ENCODE measurements around the gene CPNE4. TPM values are rescaled to one million over a fixed set of nuclear protein-coding genes. Genes with fewer than 3 reads are reported as not detected.

Gene CPNE4
- total and polyA plus RNA-seq, 2 donors (not counting 3 experiments of a cell fraction or from before 2014, with no cell fraction given), result not detected

DNA sequence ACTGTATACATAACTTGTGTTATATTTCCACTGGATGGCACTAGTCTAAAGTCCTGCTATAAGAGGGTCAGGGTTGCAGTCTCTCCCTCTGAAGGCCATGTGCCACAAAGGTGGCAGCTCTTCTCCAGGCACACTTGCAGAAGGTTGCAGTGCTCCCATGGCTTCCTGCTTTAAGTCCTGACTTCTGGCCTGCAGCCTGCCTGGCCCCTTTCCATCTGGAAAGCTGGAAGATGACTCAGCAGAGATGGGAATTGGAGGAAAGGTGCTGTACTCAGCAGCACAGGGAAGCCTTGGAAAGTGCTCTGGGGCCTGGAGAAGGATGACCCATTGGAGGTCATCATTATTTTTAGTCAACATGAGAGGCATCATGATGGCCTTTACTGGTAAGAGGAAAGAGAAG is 491.1 kb downstream of the CPNE4 start:
- no peak overlapping the region for H3K9ac ChIP-seq (replicated peaks; ENCODE audit: extremely low read depth, insufficient read depth, low read length)
- intact Hi-C loops (cut with micrococcal nuclease), result no loop called here
- DNase-seq (ENCODE audit: low read depth, low spot score) (peak; percentile 82), FAIRE-seq (peak; percentile 67)
- no peak overlapping the region for H3K27ac ChIP-seq (ENCODE audit: insufficient read depth, low read depth, low read length)
- H3K9me1 ChIP-seq (replicated peaks; ENCODE audit: control insufficient read depth, extremely low read depth, insufficient read depth, low read length), result no peaks in the 10 kb centered on the region
- no peak overlapping the region for H3K4me3 ChIP-seq (replicated peaks in 1 of 3; ENCODE audit: insufficient read depth in 1 of 3, low read depth in 1 of 3, low read length in 3 of 3)
- CTCF ChIA-PET, result interaction anchor here (1.0 to 1.7 kb wide), 6 partner anchors 13 to 511 kb away, joined by 3 to 5 read pairs (median 3); no protein-coding TSS in a partner anchor
- H4K20me1 ChIP-seq (replicated peaks; ENCODE audit: control insufficient read depth, extremely low read depth, insufficient read depth, low read length), result no peaks in the 10 kb centered on the region
- no TSS peak for BruUV-seq (replicated peaks)
- POLR2A ChIA-PET, result no interaction called here
- TF ChIP-seq MYC (IDR thresholded peaks at IDR 0.05; ENCODE audit: low read depth, low read length), result no peak
- TF ChIP-seq POLR2A (IDR thresholded peaks at IDR 0.05; ENCODE audit: low read depth, low read length), result no peak
- no peak for TF ChIP-seq MAX (IDR thresholded peaks at IDR 0.05; ENCODE audit: insufficient read depth, insufficient read length)
- TF ChIP-seq FOS (IDR thresholded peaks at IDR 0.05; ENCODE audit: borderline replicate concordance, insufficient read depth, low read length), result peak; percentile 20
- no peaks in the 10 kb centered on the region for H3K79me2 ChIP-seq (ENCODE audit: control insufficient read depth, insufficient read depth, low read length)
- H3K9me3 ChIP-seq (replicated peaks; ENCODE audit: control insufficient read depth, insufficient read depth, low read length), result no peaks in the 10 kb centered on the region
- H2AFZ ChIP-seq (ENCODE audit: low read depth, low read length), result no peak overlapping the region
- H3K4me1 ChIP-seq (ENCODE audit: control insufficient read depth, extremely low read depth, insufficient read depth, low read length), result peaks cover 5% of the 10 kb centered on the region
- peaks cover 0 to 3% of the 10 kb centered on the region in 2 experiments for H3K27me3 ChIP-seq (ENCODE audit: control insufficient read depth in 2 of 2, insufficient read depth in 2 of 2, low read length in 2 of 2)
- no peak overlapping the region for H3K4me2 ChIP-seq (ENCODE audit: insufficient read depth, low read length)
- no peaks in the 10 kb centered on the region for H3K36me3 ChIP-seq (ENCODE audit: control insufficient read depth in 2 of 2, extremely low read depth in 1 of 2, insufficient read depth in 2 of 2, low read length in 2 of 2)
- dilution Hi-C loops (cut with MboI; ENCODE audit: extremely low pct_ligation_motif_present, low sequenced_read_pairs), result no loop called here

- Histone ChIP-seq H3K27me3 (ENCODE audit: control insufficient read depth in 2 of 2, insufficient read depth in 2 of 2, low read length in 2 of 2) (peaks cover 0 to 2% of the 10 kb centered on the region in 2 experiments), H3K27ac (ENCODE audit: insufficient read depth, low read depth, low read length) (no peak overlapping the region), H3K4me1 (ENCODE audit: control insufficient read depth, extremely low read depth, insufficient read depth, low read length) (peaks cover 5% of the 10 kb centered on the region), H4K20me1 (replicated peaks; ENCODE audit: control insufficient read depth, extremely low read depth, insufficient read depth, low read length) (no peaks in the 10 kb centered on the region), H3K9me1 (replicated peaks; ENCODE audit: control insufficient read depth, extremely low read depth, insufficient read depth, low read length) (no peaks in the 10 kb centered on the region), H3K79me2 (ENCODE audit: control insufficient read depth, insufficient read depth, low read length) (no peaks in the 10 kb centered on the region), H3K36me3 (ENCODE audit: control insufficient read depth in 2 of 2, extremely low read depth in 1 of 2, insufficient read depth in 2 of 2, low read length in 2 of 2) (no peaks in the 10 kb centered on the region), H3K9ac (replicated peaks; ENCODE audit: extremely low read depth, insufficient read depth, low read length) (no peak overlapping the region), H3K4me2 (ENCODE audit: insufficient read depth, low read length) (no peak overlapping the region), H3K9me3 (replicated peaks; ENCODE audit: control insufficient read depth, insufficient read depth, low read length) (no peaks in the 10 kb centered on the region), H2AFZ (ENCODE audit: low read depth, low read length) (no peak overlapping the region), H3K4me3 (replicated peaks in 1 of 3; ENCODE audit: insufficient read depth in 1 of 3, low read depth in 1 of 3, low read length in 3 of 3) (no peak overlapping the region)
- no TSS peak for BruUV-seq (replicated peaks)
- ChIA-PET CTCF (no interaction called here), POLR2A (no interaction called here)
- no peak for DNase-seq (ENCODE audit: low read depth, low spot score)
- no peak for TF ChIP-seq POLR2A (IDR thresholded peaks at IDR 0.05; ENCODE audit: low read depth, low read length)
- TF ChIP-seq FOS (IDR thresholded peaks at IDR 0.05; ENCODE audit: borderline replicate concordance, insufficient read depth, low read length), result no peak
- no peak for TF ChIP-seq MAX (IDR thresholded peaks at IDR 0.05; ENCODE audit: insufficient read depth, insufficient read length)
- TF ChIP-seq CTCF (IDR thresholded peaks at IDR 0.05; ENCODE audit: extremely low read depth in 1 of 2, insufficient read depth in 1 of 2, low read depth in 1 of 2, low read length in 2 of 2), result no peak
- TF ChIP-seq EZH2 (IDR thresholded peaks at IDR 0.05; ENCODE audit: borderline replicate concordance, low read depth, low read length, severe bottlenecking), result no peak
- no peak for TF ChIP-seq MYC (IDR thresholded peaks at IDR 0.05; ENCODE audit: low read depth, low read length)
- TF ChIP-seq GATA2 (IDR thresholded peaks at IDR 0.05; ENCODE audit: insufficient read depth, insufficient read length, low read depth, low read length), result no peak
- no peak for TF ChIP-seq POLR2AphosphoS5 (IDR thresholded peaks at IDR 0.05; ENCODE audit: insufficient read depth, low read depth, low read length)
- no peak for TF ChIP-seq JUN (IDR thresholded peaks at IDR 0.05; ENCODE audit: borderline replicate concordance, insufficient read depth, insufficient read length, low read depth)
- dilution Hi-C loops (cut with MboI; ENCODE audit: extremely low pct_ligation_motif_present, low sequenced_read_pairs), result no loop called here
- intact Hi-C loops (cut with micrococcal nuclease), result no loop called here
- no peak for FAIRE-seq
Measured at GRCh38 chr3:131541288-131541687, 493.5 kb downstream of the CPNE4 start.

Measured in endothelial cell of umbilical vein (primary cell).